ENCODE data around the gene EYA3.

GRCh38 chr1:27951396-27951795, 137.0 kb downstream of the EYA3 start:
- TF ChIP-seq CTCF (conservative IDR thresholded peaks at IDR 0.05; ENCODE audit: low read depth, low read length), result no peak
- TF ChIP-seq MXI1 (IDR thresholded peaks at IDR 0.05; ENCODE audit: borderline replicate concordance, low read depth, low read length), result no peak
- TF ChIP-seq BHLHE40 (IDR thresholded peaks at IDR 0.05; ENCODE audit: low read depth, low read length), result no peak
- no peak for TF ChIP-seq MAZ (IDR thresholded peaks at IDR 0.05; ENCODE audit: borderline replicate concordance, low read depth, low read length)
- TF ChIP-seq POLR2A (IDR thresholded peaks at IDR 0.05; ENCODE audit: low read depth, low read length), result no peak
- no peak for TF ChIP-seq CEBPB (IDR thresholded peaks at IDR 0.05; ENCODE audit: low read depth, low read length)
- no peak for TF ChIP-seq SMC3 (IDR thresholded peaks at IDR 0.05; ENCODE audit: low read depth, low read length)
- no peak for TF ChIP-seq RAD21 (IDR thresholded peaks at IDR 0.05; ENCODE audit: low read length)
- TF ChIP-seq USF2 (IDR thresholded peaks at IDR 0.05; ENCODE audit: low read depth, low read length), result no peak
- no peak for TF ChIP-seq RFX5 (IDR thresholded peaks at IDR 0.05; ENCODE audit: low read depth, low read length)

Measured in IMR-90 (cell line).